Breast epithelium (tissue), 4 donors: ENCODE data around the gene PITPNM3. TPM values are rescaled to one million over a fixed set of nuclear protein-coding genes. Genes with fewer than 3 reads are reported as not detected.

Experiments
- DNase-seq, 2 donors: peaks; one replicate each; pipeline ENCODE4 v3.0.0-alpha.2; 2019; ENCODE audit warnings: low spot score in 2 of 2
- H3K27ac ChIP-seq, 2 donors: fragments of 200-600 bp; sonication (generic) in 1 of 2; one replicate each; pipeline ENCODE4 v1.5.1; 2016 to 2019; ENCODE audit warnings: mild to moderate bottlenecking in 1 of 2
- H3K27me3 ChIP-seq, 2 donors: fragments of 200-600 bp; sonication (generic) in 1 of 2; one replicate each; pipeline versions ENCODE4 v1.5.1 to v1.6.0; 2017 to 2019; ENCODE audit warnings: control low read depth in 1 of 2, mild to moderate bottlenecking in 1 of 2
- H3K36me3 ChIP-seq: fragments of 200-600 bp; one replicate; pipeline ENCODE4 v1.5.1; 2019
- H3K4me1 ChIP-seq, 2 donors: fragments of 200-600 bp; sonication (generic); one replicate each; pipeline ENCODE4 v1.5.1; 2016 to 2019; ENCODE audit warnings: control low read depth in 1 of 2
- H3K4me3 ChIP-seq, 3 donors: fragments of 200-600 bp; sonication (generic); 1 replicate in 2 of 3; 2 replicates in 1 of 3; pipeline ENCODE4 v1.5.1; 2016 to 2019; ENCODE audit warnings: mild to moderate bottlenecking in 3 of 3, moderate library complexity in 2 of 3
- H3K9me3 ChIP-seq, 2 donors: fragments of 200-600 bp; sonication (generic) in 1 of 2; one replicate each; pipeline ENCODE4 v1.5.1; 2016 to 2019; ENCODE audit warnings: control low read depth in 1 of 2
- CTCF ChIP-seq, 3 donors: fragments of 450-650 bp; IDR thresholded peaks; one replicate each; pipeline ENCODE4 v1.5.1; 2016 to 2017; ENCODE audit warnings: antibody characterized with exemption in 3 of 3, mild to moderate bottlenecking in 3 of 3, moderate library complexity in 3 of 3
- POLR2A ChIP-seq: fragments of 450-650 bp; IDR thresholded peaks from one replicate; pipeline ENCODE4 v1.6.1; 2016; ENCODE audit warnings: antibody characterized with exemption, mild to moderate bottlenecking, moderate library complexity
- POLR2AphosphoS5 ChIP-seq, 3 donors: sonication (generic); formaldehyde crosslinking; IDR thresholded peaks; one replicate each; pipeline ENCODE4 v1.6.1; 2017; ENCODE audit warnings: antibody characterized with exemption in 3 of 3
- intact Hi-C: fragments of 100-400 bp; cut with DNase I; formaldehyde crosslinking; loops from one replicate; pipeline ENCODE4 v1.15.1; 2023; ENCODE audit warnings: low total_unique reads
- total RNA-seq, 3 donors: library from RNA; depleted of rRNA; stranded (reverse); fragments of >200 nt; gene quantifications; one replicate each; pipeline ENCODE4 v1.1.0, GENCODE V29; 2016

The PITPNM3 gene
- total RNA-seq, 3 donors from 2014 or later, result 1.6 to 1.8 (median 1.6) TPM

- Histone ChIP-seq H3K27me3 (no peaks in the 10 kb centered on the region), H3K9me3 (no peaks in the 10 kb centered on the region), H3K4me1 (no peaks in the 10 kb centered on the region), H3K36me3 (no peaks in the 10 kb centered on the region), H3K4me3 (no peak overlapping the region), H3K27ac (no peak overlapping the region)
- no peak for DNase-seq
- intact Hi-C loops, result no loop called here
- TF ChIP-seq POLR2AphosphoS5 (IDR thresholded peaks at IDR 0.05) (no peak), CTCF (IDR thresholded peaks at IDR 0.05) (no peak), POLR2A (no peak)
Observed at GRCh38 chr17:6463616-6464445, 92.5 kb downstream of the PITPNM3 start.

- no peak overlapping the region for H3K27ac ChIP-seq
- H3K9me3 ChIP-seq, result no peaks in the 10 kb centered on the region
- TF ChIP-seq POLR2A (no peak), CTCF (IDR thresholded peaks at IDR 0.05) (no peak)
- H3K4me3 ChIP-seq, result no peak overlapping the region
- no peaks in the 10 kb centered on the region for H3K36me3 ChIP-seq
- intact Hi-C loops, result no loop called here
- DNase-seq, result no peak
- no peaks in the 10 kb centered on the region for H3K27me3 ChIP-seq
- no peaks in the 10 kb centered on the region for H3K4me1 ChIP-seq
Observed at GRCh38 chr17:6462692-6463091, 93.7 kb downstream of the PITPNM3 start.

GRCh38 chr17:6461792-6462524 lies 94.4 kb downstream of the PITPNM3 start:
- no peak for DNase-seq
- intact Hi-C loops, result no loop called here
- Histone ChIP-seq H3K4me3 (no peak overlapping the region), H3K4me1 (no peaks in the 10 kb centered on the region), H3K27me3 (no peaks in the 10 kb centered on the region), H3K27ac (no peak overlapping the region), H3K9me3 (no peaks in the 10 kb centered on the region), H3K36me3 (no peaks in the 10 kb centered on the region)
- TF ChIP-seq POLR2AphosphoS5 (IDR thresholded peaks at IDR 0.05) (no peak), CTCF (IDR thresholded peaks at IDR 0.05) (no peak), POLR2A (no peak)

- no peaks in the 10 kb centered on the region for H3K27me3 ChIP-seq
- no peak for DNase-seq
- H3K4me1 ChIP-seq, result no peaks in the 10 kb centered on the region
- no peak overlapping the region for H3K27ac ChIP-seq
- TF ChIP-seq CTCF (IDR thresholded peaks at IDR 0.05) (no peak), POLR2A (no peak), POLR2AphosphoS5 (IDR thresholded peaks at IDR 0.05) (no peak)
- H3K4me3 ChIP-seq, result no peak overlapping the region
- intact Hi-C loops, result no loop called here
- H3K9me3 ChIP-seq, result no peaks in the 10 kb centered on the region
- H3K36me3 ChIP-seq, result no peaks in the 10 kb centered on the region
Observed at GRCh38 chr17:6461246-6461645, 95.1 kb downstream of the PITPNM3 start.

- no peaks in the 10 kb centered on the region for H3K27me3 ChIP-seq
- intact Hi-C loops, result no loop called here
- H3K9me3 ChIP-seq, result no peaks in the 10 kb centered on the region
- H3K27ac ChIP-seq, result no peak overlapping the region
- DNase-seq, result no peak
- no peak overlapping the region for H3K4me3 ChIP-seq
- H3K4me1 ChIP-seq, result no peaks in the 10 kb centered on the region
- TF ChIP-seq POLR2A (no peak), POLR2AphosphoS5 (IDR thresholded peaks at IDR 0.05) (no peak), CTCF (IDR thresholded peaks at IDR 0.05) (no peak)
- H3K36me3 ChIP-seq, result no peaks in the 10 kb centered on the region
Observed at GRCh38 chr17:6460531-6461161, 95.7 kb downstream of the PITPNM3 start.
